Neutrophil (primary cell): ENCODE measurements around the gene NHLRC2.

ENCODE experiments used
- H3K27ac ChIP-seq: fragments of 200-600 bp; sonication (generic); 2 replicates; pipeline ENCODE4 v1.5.1; 2016; ENCODE audit warnings: mild to moderate bottlenecking, moderate library complexity
- H3K27me3 ChIP-seq: fragments of 200-600 bp; sonication (generic); 2 replicates; pipeline ENCODE4 v1.6.0; 2016; ENCODE audit warnings: mild to moderate bottlenecking
- H3K36me3 ChIP-seq: fragments of 200-600 bp; sonication (generic); 2 replicates; pipeline ENCODE4 v1.5.1; 2017
- H3K4me1 ChIP-seq, 2 experiments: fragments of 200-600 bp in 1 of 2; sonication (generic) in 1 of 2; 1 replicate in 1 of 2; 2 replicates in 1 of 2; pipeline versions ENCODE4 v1.5.1 to v1.6.1; 2013 to 2016; ENCODE audit warnings: low read depth in 1 of 2, low read length in 1 of 2, mild to moderate bottlenecking in 1 of 2, moderate library complexity in 1 of 2; ENCODE audit not compliant: control insufficient read depth in 1 of 2, insufficient read depth in 1 of 2
- H3K4me3 ChIP-seq, 2 experiments: fragments of 200-600 bp in 1 of 2; sonication (generic) in 1 of 2; 1 replicate in 1 of 2; 2 replicates in 1 of 2; pipeline ENCODE4 v1.5.1; 2013 to 2016; ENCODE audit warnings: low read depth in 1 of 2, low read length in 1 of 2, mild to moderate bottlenecking in 1 of 2, moderate library complexity in 1 of 2
- H3K9me3 ChIP-seq: fragments of 200-600 bp; sonication (generic); 2 replicates; pipeline ENCODE4 v1.5.1; 2016
- TF ChIP-seq, protein P1 (sequence below): fragments of 200-600 bp; sonication (generic); IDR thresholded peaks from 2 replicates; pipeline ENCODE4 v1.5.1; 2016; ENCODE audit warnings: antibody characterized with exemption

The NHLRC2 gene

DNA sequence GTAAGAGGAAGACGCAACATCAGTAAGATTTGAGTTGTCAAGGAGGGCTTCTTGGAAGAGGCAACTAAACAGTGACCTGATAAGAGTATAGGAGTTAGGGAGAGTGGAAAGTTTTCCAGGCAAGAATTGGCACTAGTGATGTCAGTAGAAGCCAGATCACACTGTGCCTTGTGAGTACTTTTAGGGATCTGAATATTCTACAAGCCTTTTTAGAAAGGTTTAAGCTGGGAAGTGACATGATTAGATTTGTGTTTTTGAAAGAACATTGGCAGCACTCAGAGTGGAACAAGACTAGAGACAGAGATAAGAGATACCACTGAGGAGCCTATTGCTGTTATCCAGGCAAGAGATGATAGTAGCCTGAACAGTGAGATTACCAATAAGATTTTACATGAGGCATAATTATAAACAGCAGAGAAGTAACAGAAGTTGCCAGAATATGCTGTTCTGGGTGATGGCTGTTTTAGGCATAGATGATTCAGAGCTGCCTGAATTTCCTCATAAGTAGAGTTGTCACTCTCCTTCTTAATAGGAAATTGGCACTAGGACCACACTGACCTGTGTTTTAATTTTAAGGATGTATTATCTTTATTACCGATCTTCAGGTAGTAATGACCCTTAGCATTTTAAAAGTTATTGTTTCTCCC, 45.6 kb downstream of the NHLRC2 start:
- H3K27me3 ChIP-seq: no peaks in the 10 kb centered on the region
- peaks cover 3 to 5% of the 10 kb centered on the region in 2 experiments for H3K4me1 ChIP-seq
- H3K9me3 ChIP-seq: no peaks in the 10 kb centered on the region
- peaks cover 44% of the 10 kb centered on the region for H3K36me3 ChIP-seq
- TF ChIP-seq, protein P1, sequence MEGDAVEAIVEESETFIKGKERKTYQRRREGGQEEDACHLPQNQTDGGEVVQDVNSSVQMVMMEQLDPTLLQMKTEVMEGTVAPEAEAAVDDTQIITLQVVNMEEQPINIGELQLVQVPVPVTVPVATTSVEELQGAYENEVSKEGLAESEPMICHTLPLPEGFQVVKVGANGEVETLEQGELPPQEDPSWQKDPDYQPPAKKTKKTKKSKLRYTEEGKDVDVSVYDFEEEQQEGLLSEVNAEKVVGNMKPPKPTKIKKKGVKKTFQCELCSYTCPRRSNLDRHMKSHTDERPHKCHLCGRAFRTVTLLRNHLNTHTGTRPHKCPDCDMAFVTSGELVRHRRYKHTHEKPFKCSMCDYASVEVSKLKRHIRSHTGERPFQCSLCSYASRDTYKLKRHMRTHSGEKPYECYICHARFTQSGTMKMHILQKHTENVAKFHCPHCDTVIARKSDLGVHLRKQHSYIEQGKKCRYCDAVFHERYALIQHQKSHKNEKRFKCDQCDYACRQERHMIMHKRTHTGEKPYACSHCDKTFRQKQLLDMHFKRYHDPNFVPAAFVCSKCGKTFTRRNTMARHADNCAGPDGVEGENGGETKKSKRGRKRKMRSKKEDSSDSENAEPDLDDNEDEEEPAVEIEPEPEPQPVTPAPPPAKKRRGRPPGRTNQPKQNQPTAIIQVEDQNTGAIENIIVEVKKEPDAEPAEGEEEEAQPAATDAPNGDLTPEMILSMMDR: no peak
- H3K27ac ChIP-seq: no peak overlapping the region
- no peak overlapping the region for H3K4me3 ChIP-seq

DNA sequence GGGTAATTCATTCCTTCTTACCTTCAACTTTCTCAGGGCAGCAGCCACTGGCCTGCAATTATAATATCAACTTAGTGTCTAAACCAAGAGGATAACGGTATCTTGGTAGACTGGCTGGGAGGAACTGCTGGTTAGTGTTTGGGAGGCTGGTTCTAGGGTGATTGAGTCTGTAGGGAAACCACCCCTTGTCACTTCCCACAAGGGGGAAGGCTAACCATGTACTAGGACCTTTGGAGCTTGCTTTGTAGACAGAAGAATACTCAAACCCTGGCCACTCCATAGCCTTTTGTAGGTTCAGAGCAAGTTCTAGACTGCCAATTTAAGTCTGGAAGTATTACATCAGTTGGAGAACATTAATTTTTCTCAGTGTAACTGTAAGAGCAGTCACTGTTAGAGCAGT, 51.3 kb downstream of the NHLRC2 start:
- H3K4me3 ChIP-seq: no peak overlapping the region
- peaks cover 77% of the 10 kb centered on the region for H3K36me3 ChIP-seq
- H3K27me3 ChIP-seq: no peaks in the 10 kb centered on the region
- no peak overlapping the region for H3K27ac ChIP-seq
- no peaks in the 10 kb centered on the region for H3K9me3 ChIP-seq
- TF ChIP-seq, protein P1: no peak
- H3K4me1 ChIP-seq: no peaks in the 10 kb centered on the region

GRCh38 chr10:113907166-113907565, 52.7 kb downstream of the NHLRC2 start:
- H3K27me3 ChIP-seq: no peaks in the 10 kb centered on the region
- no peak overlapping the region for H3K27ac ChIP-seq
- H3K36me3 ChIP-seq: peaks cover 71% of the 10 kb centered on the region
- H3K9me3 ChIP-seq: no peaks in the 10 kb centered on the region
- no peaks in the 10 kb centered on the region for H3K4me1 ChIP-seq
- H3K4me3 ChIP-seq: no peak overlapping the region
- TF ChIP-seq, protein P1: no peak

- peaks cover 73% of the 10 kb centered on the region for H3K36me3 ChIP-seq
- no peak overlapping the region for H3K27ac ChIP-seq
- H3K4me1 ChIP-seq: no peaks in the 10 kb centered on the region
- H3K9me3 ChIP-seq: no peaks in the 10 kb centered on the region
- H3K4me3 ChIP-seq: no peak overlapping the region
- H3K27me3 ChIP-seq: no peaks in the 10 kb centered on the region
- TF ChIP-seq, protein P1: no peak
Measured at GRCh38 chr10:113908236-113908635, 53.8 kb downstream of the NHLRC2 start.

- TF ChIP-seq, protein P1: no peak
- Histone ChIP-seq H3K4me1 (peaks cover 0 to 6% of the 10 kb centered on the region in 2 experiments), H3K36me3 (peaks cover 47% of the 10 kb centered on the region), H3K4me3 (no peak overlapping the region), H3K27me3 (no peaks in the 10 kb centered on the region), H3K9me3 (no peaks in the 10 kb centered on the region), H3K27ac (no peak overlapping the region)
Measured at GRCh38 chr10:113911113-113911512, 56.7 kb downstream of the NHLRC2 start.
